NCI-H2107 (cell line): ENCODE results near the gene SEC14L1.
"Not testable (repeated sequence)": the region's sequence is repeated elsewhere in the genome, so short reads cannot be mapped to it uniquely, and the experiment has no call there.

Experiments
- DNase-seq: peaks from one replicate; lab custom pipeline; 2025; lab: John Stamatoyannopoulos, UW

SEC14L1 gene

DNA sequence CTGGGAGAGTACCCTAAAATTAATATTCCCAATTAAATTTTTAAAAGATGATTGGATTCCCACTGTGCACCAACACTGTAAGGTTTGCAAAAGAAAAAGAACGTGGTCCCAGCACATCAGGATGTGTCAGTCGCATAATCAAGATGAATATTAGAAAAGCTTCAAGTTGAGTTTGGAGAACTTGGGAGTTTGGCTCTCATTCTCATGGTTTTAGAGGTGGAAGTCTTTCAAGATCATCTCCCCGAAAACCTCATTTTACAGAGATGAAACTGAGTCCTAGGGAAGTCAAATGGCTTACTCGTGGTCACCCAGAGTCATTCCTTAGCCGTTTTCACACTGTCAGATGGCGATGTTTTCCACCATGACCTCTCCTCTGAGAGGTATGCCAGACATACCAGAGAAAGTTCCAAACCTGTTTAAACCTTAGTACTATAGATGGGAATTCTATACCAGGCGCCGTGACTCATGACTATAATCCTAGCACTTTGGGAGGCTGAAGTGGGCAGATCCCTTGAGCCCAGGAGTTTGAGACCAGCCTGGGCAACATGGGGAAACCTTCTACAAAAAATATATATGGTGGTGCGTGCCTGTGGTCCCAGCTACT, 1.2 kb downstream of the SEC14L1 start:
- no peak for DNase-seq

DNA sequence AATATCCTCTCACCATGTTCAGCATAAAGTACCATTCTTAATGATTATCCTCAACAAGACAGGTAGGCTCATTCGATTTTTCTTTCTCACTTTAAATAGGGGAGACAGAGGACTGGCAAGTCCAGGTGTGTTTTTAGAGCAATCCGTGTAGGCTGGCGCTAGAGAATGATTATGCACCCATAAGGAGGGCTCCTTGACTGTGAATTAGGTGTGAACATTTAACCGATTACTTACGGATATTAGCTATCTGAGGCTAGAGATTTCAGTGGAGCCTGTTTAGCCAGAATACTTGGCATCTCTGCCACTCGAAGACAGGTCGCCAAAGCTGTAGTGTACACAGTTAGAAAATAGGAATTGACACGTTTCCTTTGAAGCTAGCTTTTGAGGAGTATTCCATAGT, 1.9 kb downstream of the SEC14L1 start:
- DNase-seq, result no peak

DNA sequence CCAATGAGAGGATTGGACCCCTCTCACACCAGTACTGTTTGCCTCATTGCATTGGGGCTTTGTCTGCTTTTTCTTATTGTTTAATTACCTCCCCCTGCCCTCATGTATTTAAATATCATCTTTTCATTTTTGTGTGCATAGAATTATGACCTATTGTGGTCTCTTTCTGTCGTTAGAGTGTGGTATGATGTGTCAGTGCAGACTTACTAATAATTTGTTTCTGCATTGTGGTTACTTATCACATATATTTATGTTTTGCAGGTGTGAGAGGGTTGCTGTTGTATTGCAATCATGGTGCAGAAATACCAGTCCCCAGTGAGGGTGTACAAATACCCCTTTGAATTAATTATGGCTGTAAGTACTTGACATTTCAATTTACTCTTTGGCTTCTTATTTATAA, 2.5 kb downstream of the SEC14L1 start:
- DNase-seq, result no peak

DNA sequence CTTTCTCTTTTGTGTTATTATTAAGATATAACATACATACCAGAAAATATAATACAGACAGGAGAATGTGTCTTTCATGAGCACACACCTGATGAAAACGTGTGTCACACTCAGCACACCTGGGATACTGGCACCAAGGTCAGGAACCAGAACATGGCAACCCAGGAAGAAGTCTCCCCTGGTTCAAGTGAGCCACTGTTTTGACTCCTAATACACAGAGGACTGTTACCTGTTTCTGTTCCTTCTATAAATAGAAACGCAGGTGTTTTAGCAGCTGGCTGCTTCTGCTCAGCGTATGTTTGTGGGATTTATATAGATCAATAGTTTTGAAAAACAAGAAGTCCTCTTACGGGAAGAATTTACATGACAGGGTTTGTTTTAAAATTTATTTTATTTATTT, 3.5 kb downstream of the SEC14L1 start:
- no peak for DNase-seq

DNA sequence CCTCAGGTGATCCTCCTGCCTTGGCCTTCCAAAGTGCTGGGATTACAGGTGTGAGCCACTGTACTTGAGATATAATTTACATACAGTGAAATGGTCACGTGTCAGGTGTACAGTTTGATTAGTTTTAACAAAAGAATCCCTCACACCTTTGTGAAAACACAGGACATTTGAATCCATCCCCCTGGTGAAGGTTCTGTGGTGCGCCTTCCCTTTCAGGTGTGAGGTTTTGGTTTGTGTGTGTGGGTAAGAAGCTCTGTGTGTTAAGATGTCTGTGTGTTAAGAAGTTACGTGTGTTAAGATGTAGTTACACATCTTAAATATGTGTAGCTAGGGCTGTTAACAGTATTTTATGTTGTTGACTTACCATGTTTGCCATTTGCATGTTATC, 4.4 kb downstream of the SEC14L1 start:
- DNase-seq, result no peak

DNA sequence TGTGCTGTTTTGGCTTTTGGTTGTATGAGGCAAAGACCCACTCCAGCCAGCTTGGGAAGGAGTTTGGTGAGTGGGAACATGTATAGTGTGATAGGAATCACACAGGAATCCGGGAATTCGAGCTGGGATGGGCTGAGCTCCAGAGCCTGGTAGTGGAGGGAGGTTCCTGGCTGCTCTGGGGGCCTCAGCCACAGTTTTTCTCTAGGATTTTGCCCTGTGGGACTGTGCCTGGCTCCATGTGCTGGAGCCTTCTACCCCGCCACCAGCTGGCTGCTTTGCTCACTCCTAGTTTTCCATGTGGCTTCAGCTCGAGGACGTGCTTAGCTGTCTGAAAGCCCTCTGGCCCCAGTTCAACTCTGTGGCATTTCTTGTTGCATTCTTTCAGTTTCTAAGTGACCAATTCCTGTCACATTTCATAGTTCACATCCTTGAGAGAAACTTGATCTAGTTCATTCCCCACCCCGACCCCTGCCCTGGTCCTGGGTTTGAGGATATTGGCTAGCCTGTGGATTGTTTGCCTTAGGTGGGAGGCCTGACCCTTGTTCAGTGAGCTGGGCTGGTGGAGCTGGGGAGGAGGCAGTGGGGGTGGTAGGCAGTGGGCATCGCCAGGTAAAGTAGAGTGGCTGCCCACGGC, 5.0 kb downstream of the SEC14L1 start:
- no peak for DNase-seq

DNA sequence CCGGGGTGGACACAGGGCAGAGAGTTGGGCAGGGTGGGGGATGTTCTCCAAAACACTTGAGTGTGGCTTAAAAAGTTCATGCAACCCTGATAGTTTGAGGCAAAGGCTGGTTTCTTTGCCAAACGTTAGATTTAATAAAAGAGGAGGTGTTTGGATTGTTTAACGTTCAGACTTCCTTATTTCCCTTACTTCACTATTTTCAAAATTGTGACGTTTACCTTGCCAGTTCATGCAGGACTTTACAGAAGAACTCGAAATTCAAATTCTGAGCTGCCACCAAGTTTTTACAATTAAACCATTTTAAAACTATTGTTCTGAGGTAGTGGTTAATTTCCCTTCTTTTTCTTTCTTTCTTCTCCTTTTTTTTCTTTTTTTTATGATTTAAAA, 5.5 kb downstream of the SEC14L1 start:
- no peak for DNase-seq

DNA sequence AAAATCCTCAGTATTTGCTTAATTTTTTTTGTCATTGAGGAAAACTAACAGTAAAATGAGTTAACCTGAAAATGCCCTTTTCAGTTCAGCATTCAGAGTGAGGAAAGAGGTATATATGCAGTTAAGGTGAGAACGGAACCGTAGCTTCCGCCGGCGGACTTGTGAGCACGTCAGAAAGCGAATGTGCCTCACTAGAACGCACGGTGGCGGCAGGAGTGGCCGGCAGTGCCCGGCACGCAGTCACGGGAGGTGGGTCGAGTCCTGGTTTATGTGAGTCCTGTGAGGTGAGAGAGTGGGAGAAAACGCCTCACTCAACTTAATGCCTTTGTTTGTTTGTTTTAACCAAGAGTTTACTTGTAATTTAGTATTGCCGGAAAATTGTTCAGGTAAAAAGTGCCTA, 6.1 kb downstream of the SEC14L1 start:
- no peak for DNase-seq

DNA sequence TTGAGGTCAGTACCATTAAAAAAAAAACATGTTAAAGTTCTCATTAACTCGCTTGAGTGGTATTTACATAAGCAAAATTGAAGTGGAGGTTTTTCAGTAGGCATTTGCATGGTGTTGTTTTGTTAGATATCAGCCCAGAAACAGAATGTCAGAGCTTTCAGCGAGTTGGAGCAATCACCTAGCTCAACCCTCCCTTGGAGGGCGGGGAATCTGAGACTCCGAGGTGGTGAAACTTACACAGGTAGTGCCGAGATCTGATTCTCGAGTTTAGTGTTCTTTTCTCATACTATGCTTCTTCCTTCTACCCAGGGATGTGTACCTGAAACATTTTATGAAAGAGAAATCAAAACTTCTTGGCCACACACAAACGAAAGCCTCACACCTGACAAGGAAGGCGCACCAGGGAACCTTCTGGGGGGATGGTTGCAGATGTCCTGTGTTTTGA, 6.6 kb downstream of the SEC14L1 start:
- no peak for DNase-seq

DNA sequence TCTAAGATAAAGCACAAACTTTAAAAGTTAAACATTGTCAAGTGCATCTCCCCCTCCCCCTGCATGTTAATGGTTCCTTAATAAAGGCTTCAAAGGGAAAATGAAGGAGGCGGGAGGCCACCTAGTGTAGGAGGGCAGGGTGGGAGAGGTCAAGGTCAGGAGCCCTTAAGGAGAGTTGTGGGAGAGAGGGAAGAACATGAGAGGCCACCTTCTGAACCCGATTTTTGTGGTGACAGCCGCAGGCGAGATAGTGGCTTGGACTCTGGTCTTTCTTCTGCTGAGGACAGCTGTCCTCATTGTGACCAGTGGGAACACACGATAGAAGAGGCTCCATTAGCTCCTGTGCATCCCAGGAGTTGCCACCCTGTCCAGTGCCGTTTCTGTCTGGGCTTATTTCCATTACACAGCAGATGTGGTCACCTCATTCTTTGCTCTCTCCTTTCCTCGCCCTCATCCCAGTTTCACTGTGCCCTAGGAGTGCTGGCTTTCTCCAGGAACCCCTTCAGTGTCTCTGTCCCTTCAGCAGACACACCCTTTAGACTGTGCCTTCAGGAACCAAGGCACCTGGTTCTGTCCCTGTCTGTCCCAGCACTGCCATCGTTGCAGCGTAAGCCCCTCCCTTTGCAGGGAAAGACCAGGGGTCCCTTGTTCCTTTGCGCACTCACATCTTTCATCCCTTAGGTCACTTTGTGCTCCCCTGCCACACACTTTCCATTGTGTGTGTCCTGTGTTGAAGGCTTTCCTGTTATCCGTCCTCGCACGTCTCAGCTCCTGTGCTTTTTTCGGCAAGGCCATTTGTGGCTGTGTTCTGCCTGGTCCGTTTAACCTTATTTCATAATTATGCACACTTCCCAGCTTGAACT, 7.5 kb downstream of the SEC14L1 start:
- no peak for DNase-seq

DNA sequence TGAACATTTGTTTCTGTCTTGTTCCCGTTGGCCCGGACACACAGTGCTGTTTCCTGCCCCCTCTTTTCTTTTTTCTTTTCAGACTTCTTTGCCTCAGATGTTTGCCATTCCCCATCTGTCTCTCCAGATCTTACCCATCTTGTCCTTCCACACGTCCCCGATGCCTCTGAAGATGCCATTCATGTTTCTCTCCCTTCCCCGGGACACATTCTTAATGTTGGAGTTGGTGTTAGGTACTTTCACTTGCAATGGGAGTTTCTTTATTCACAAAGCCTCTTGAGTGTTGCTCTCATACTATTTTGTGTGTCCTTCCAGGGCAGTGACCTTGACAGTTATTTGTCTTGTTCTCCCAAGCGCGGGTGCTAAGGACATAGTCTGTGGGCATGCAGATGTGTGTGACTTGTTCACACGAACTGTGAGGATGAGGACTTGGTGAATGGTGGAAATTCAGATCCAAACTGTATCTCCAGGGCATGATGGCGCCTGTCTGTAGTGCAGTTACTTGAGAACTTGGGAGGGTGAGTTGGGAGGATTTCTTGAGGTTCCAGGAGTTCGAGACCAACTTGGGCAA, 8.3 kb downstream of the SEC14L1 start:
- DNase-seq, result no peak

DNA sequence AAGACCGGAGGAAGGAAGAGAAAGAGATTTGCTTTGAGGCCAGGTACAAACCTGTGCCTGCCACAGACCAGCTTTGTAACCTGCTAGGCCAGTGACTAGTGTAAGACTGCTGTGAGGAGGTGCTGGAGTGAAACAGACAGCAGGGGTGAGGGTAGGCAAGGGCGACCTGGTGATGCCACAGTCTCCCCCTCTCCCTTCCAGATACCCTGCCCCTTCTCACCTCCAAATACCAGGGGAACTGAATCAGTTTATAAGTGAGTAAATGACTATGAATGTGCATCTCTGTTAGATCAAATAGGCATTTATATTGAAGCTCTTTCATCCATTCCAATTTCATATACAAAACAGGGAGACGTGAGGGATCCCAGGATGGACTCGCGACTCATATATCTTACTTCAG, 9.4 kb downstream of the SEC14L1 start:
- DNase-seq, result no peak

DNA sequence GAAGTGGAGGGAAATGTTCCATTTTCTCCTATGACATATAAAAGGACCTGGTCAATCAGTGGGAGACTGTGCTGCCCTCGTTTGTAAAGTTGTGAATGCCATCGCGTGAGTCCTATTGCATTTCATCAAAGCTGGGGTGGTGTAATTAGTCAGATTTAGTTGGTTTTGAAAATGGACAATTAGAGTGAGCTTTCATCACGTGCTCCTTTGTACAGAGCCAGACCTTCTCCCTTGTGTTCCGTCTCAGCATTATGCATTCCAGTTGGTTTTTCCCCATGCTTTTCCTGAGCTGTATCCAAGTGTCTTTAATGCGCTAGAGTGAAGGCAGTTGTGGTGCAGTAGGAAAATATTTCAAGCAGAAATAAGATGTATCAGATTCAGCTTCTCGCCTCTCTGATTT, 10.4 kb downstream of the SEC14L1 start:
- no peak for DNase-seq

DNA sequence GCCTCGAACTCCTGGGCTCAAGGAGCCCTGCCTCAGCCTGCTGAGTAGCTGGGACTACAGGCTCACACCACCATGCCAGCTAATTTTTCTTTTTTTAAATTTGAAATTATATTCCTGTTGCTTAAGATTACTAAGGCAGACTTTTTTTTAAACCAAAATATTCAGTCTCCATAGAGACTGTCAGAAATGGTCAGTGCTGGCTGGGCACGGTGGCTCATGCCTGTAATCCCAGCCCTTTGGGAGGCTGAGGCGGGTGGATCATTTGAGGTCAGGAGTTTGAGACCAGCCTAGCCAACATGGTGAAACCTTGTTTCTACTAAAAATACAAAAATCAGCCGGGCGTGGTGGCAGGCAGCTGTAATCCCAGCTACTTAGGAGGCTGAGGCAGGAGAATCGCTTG, 11.3 kb downstream of the SEC14L1 start:
- not testable (repeated sequence) for DNase-seq

DNA sequence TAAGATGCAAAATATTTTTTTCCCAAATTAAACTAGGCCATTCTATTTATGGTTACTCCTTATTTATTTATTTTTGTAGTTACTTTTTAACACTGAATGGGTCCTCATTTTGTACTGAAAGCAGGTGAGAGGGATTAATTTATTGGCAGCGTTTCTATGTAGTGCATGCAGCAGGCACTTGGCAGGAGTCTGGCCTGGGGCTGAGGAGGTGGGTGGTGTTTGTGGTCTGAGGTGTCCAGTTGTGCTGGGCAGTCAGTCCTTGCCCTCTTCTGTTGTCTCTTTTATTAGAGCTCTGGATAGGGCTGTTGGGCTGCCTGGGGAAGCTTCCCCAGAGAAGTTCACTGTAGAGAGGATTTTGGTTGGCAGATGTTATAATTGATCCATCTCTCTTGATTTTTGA, 12.7 kb downstream of the SEC14L1 start:
- DNase-seq, result no peak

DNA sequence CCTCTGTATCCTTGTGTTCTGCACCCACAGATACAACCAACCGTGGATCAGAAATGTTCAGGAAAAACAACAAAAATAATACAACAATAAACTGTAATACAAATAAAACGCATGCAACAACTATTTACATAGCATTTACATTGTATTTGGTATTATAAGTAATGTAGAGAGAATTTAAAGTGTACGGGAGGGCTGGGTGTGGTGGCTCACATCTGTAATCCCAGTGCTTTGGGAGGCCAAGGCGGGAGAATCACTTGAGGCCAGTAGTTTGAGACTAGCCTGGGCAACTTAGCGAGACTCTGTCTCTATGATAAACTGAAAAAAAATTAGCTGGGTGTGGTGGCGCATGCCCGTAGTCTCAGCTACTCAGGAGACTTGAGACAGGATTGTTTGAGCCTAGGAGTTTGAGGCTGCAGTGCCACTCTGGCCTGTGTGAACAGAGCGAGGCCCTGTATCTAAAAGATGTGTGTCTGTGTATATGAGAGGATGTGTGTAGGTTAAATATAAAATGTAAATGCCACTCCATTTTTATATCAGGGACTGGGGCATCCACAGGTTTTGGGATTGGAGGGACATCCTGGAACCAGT, 13.3 kb downstream of the SEC14L1 start:
- no peak for DNase-seq

DNA sequence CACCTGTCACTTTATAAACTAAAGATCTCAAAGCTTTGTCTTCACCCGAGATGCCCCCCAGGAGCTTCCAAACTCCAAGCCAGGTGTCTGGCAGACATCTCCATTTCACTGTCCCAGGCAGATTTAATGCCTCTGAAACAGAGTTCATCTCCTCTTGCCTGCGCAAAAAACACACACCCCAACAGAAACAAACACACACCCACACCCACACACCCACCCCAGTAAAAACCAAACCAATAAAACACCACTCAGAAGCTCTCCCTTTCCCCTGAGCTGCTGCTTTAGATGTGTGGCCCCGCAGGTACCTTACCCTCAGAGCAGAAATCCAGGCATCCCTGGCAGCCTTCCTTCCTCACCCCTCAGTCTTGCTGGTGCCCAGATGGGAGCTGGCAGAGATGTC, 14.4 kb downstream of the SEC14L1 start:
- no peak for DNase-seq

DNA sequence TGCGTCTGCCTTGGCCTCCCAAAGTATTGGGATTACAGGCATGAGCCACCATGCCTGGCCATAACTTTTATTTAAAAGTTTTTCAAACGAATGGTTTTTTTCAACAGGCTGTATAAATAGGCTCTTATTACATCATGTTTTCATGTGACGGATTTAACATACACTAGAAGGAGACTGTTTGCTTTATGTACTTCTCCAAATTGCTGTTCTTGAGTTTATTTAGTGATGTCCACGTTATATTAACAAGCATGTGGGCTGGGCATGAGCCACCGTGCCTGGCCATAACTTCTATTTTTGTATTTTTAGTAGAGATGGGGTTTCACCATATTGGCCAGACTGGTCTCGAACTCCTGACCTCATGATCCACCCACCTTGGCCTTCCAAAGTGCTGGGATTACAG, 17.0 kb downstream of the SEC14L1 start:
- not testable (repeated sequence) for DNase-seq

DNA sequence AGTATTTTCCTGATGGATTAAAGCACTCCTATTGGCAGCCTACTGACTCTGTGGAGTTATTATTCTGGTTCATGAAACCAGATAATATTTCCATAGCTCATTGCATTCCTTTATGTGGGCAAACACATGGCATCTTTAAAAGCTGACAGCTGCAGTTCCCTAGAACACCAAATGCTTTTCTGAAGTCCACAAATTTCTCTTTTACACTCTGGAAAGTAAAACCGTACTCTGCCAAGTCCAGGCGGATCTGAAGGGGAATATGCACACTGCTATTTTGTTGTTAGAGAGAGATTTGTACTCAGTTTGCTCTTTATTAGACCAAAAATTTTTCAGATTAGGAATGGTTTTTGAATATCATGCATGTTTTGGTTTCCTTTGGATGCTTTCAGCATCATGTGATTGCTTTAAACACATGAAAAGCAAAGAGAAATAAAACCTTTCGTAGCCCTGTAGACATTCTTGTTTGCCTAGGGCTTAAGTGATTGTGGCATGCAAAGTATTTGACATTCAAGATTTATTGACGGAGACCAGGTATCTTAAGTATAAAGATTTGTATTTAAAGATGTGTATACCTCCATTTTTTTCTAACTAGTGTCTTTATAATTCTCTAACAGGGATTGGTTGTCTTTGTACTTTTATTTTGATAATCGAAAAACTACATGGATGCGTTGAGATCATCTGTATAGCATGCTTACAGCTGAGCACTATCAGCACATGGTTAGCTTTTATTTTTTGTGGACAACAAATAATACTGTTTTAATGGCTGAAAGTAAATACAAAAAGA, 19.5 kb downstream of the SEC14L1 start:
- no peak for DNase-seq

DNA sequence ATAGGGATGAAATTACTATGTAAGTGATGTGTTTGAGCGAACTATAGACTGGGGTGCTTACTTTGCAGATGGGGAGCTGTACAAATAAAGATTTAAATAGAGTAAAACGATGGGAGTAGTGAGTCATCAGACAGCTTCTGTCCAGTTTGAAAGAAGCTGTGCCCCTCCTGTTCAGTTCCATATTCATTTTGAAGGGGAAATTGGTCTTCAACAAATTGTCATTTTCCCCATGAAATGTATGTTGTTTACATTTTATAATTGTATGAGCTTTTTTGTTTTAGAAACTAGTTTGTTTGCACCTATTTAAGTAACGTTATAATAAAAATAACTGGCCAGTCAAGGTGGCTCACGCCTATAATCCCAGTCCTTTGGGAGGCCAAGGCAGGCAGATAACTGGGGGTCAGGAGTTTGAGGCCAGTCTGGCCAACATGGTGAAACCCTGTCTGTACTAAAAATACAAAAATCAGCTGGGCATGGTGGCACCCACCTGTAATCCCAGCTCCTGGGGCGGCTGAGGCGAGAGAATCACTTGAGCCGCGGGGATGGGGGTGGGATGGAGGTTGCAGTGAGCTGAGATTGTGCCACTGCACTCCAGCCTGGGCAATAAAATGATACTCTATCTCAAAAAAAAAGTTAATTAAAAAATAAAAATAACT, 20.2 kb downstream of the SEC14L1 start:
- no peak for DNase-seq

DNA sequence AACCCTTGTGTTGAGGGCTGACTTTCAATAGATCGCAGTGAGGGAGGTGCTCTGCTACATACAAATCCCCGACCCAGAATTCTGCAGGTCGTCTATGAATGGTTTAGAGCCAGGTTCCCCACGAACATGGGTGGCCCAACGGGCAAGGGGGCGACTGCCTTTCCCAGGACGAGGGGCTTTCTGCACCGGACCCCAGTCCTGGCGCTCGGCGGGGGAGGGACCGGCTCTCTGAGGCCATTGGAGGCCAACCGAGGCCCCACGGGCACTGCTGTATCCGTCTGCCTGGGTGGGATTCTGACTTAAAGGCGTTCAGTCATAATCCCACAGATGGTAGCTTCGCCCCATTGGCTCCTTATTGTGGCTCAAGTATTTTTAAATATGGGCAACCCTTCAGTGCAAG, 21.2 kb downstream of the SEC14L1 start:
- no peak for DNase-seq
